ENCODE measurements around the gene HSCB.
"Not testable (repeated sequence)": the region's sequence is repeated elsewhere in the genome, so short reads cannot be mapped to it uniquely, and the experiment has no call there.

The HSCB gene

GRCh38 chr22:28741785-28742561 lies at the start of gene HSCB, which contains the start of gene CHEK2:
Gene HSCB, plus strand, starts transcription at chr22:28742039. Its CDS starts 57 bp downstream, at chr22:28742096.
Gene CHEK2, minus strand, starts transcription at chr22:28741820. Its CDS starts 7,099 bp downstream, at chr22:28734721.
- peak within 1 kb of the TSS; percentile 89 to 99 (median 98) for H3K9ac ChIP-seq (ENCODE audit: low read length in 5 of 5)
- H3K4me1 ChIP-seq (ENCODE audit: control insufficient read depth in 5 of 5, insufficient read depth in 5 of 5, low read length in 5 of 5) = peaks cover 2 to 21% (median 13%) of the 10 kb centered on the region in 5 donors
- no peaks in the 10 kb centered on the region for H3K27me3 ChIP-seq (ENCODE audit: control insufficient read depth in 5 of 5, insufficient read depth in 4 of 5, low read length in 5 of 5)
- peak within 1 kb of the TSS; percentile 99 for H3K27ac ChIP-seq (ENCODE audit: low read depth, low read length)
- peaks cover 5 to 31% (median 18%) of the 10 kb centered on the region in 5 donors for H3K36me3 ChIP-seq (ENCODE audit: control insufficient read depth in 5 of 5, insufficient read depth in 5 of 5, low read length in 5 of 5)
- H3K4me3 ChIP-seq (ENCODE audit: low read depth in 1 of 5, low read length in 5 of 5) = peak within 1 kb of the TSS; percentile 81 to 96 (median 90)
- no peaks in the 10 kb centered on the region for H3K9me3 ChIP-seq (ENCODE audit: control insufficient read depth in 5 of 5, low read length in 5 of 5)

- H3K27ac ChIP-seq (ENCODE audit: low read depth, low read length); H3K36me3 ChIP-seq (ENCODE audit: control insufficient read depth in 5 of 5, insufficient read depth in 5 of 5, low read length in 5 of 5); H3K4me3 ChIP-seq (ENCODE audit: low read depth in 1 of 5, low read length in 5 of 5); H3K9ac ChIP-seq (ENCODE audit: low read length in 5 of 5); H3K4me1 ChIP-seq (ENCODE audit: control insufficient read depth in 5 of 5, insufficient read depth in 5 of 5, low read length in 5 of 5); H3K27me3 ChIP-seq (ENCODE audit: control insufficient read depth in 5 of 5, insufficient read depth in 4 of 5, low read length in 5 of 5); H3K9me3 ChIP-seq (ENCODE audit: control insufficient read depth in 5 of 5, low read length in 5 of 5): not testable (repeated sequence)
These were observed 48.6 kb upstream of the HSCB start for GRCh38 chr22:28693041-28693760.

- Histone ChIP-seq H3K27me3 (ENCODE audit: control insufficient read depth in 5 of 5, insufficient read depth in 4 of 5, low read length in 5 of 5) (no peaks in the 10 kb centered on the region), H3K4me1 (ENCODE audit: control insufficient read depth in 5 of 5, insufficient read depth in 5 of 5, low read length in 5 of 5) (peaks cover 0 to 13% (median 7%) of the 10 kb centered on the region in 5 donors), H3K36me3 (ENCODE audit: control insufficient read depth in 5 of 5, insufficient read depth in 5 of 5, low read length in 5 of 5) (no peaks in the 10 kb centered on the region)
These were observed 38.9 kb upstream of the HSCB start for GRCh38 chr22:28702891-28703290.

GRCh38 chr22:28703436-28703835 lies 38.4 kb upstream of the HSCB start:
- Histone ChIP-seq H3K27me3 (ENCODE audit: control insufficient read depth in 5 of 5, insufficient read depth in 4 of 5, low read length in 5 of 5) (no peaks in the 10 kb centered on the region), H3K9ac (ENCODE audit: low read length in 5 of 5) (no peak overlapping the region), H3K9me3 (ENCODE audit: control insufficient read depth in 5 of 5, low read length in 5 of 5) (no peaks in the 10 kb centered on the region), H3K4me1 (ENCODE audit: control insufficient read depth in 5 of 5, insufficient read depth in 5 of 5, low read length in 5 of 5) (peaks cover 0 to 13% (median 7%) of the 10 kb centered on the region in 5 donors), H3K27ac (ENCODE audit: low read depth, low read length) (no peak overlapping the region), H3K4me3 (ENCODE audit: low read depth in 1 of 5, low read length in 5 of 5) (no peak overlapping the region), H3K36me3 (ENCODE audit: control insufficient read depth in 5 of 5, insufficient read depth in 5 of 5, low read length in 5 of 5) (no peaks in the 10 kb centered on the region)

More at GRCh38 chr22:28702891-28703290, 38.9 kb upstream of the HSCB start:
- H3K27ac ChIP-seq (ENCODE audit: low read depth, low read length) = no peak overlapping the region
- no peak overlapping the region for H3K9ac ChIP-seq (ENCODE audit: low read length in 5 of 5)
- H3K9me3 ChIP-seq (ENCODE audit: control insufficient read depth in 5 of 5, low read length in 5 of 5) = no peaks in the 10 kb centered on the region
- no peak overlapping the region for H3K4me3 ChIP-seq (ENCODE audit: low read depth in 1 of 5, low read length in 5 of 5)

- Histone ChIP-seq H3K4me1 (ENCODE audit: control insufficient read depth in 5 of 5, insufficient read depth in 5 of 5, low read length in 5 of 5) (peaks cover 1 to 19% (median 15%) of the 10 kb centered on the region in 5 donors), H3K4me3 (ENCODE audit: low read depth in 1 of 5, low read length in 5 of 5) (no peak overlapping the region), H3K27me3 (ENCODE audit: control insufficient read depth in 5 of 5, insufficient read depth in 4 of 5, low read length in 5 of 5) (no peaks in the 10 kb centered on the region), H3K27ac (ENCODE audit: low read depth, low read length) (no peak overlapping the region), H3K9ac (ENCODE audit: low read length in 5 of 5) (no peak overlapping the region), H3K36me3 (ENCODE audit: control insufficient read depth in 5 of 5, insufficient read depth in 5 of 5, low read length in 5 of 5) (no peaks in the 10 kb centered on the region), H3K9me3 (ENCODE audit: control insufficient read depth in 5 of 5, low read length in 5 of 5) (no peaks in the 10 kb centered on the region)
These were observed 35.0 kb upstream of the HSCB start for GRCh38 chr22:28706845-28707244.

- Histone ChIP-seq H3K27me3 (ENCODE audit: control insufficient read depth in 5 of 5, insufficient read depth in 4 of 5, low read length in 5 of 5) (no peaks in the 10 kb centered on the region), H3K9ac (ENCODE audit: low read length in 5 of 5) (peak overlapping the region in 3 of 5 donors; percentile 23 to 39 (median 35)), H3K27ac (ENCODE audit: low read depth, low read length) (peak overlapping the region; percentile 71), H3K36me3 (ENCODE audit: control insufficient read depth in 5 of 5, insufficient read depth in 5 of 5, low read length in 5 of 5) (no peaks in the 10 kb centered on the region), H3K9me3 (ENCODE audit: control insufficient read depth in 5 of 5, low read length in 5 of 5) (no peaks in the 10 kb centered on the region), H3K4me1 (ENCODE audit: control insufficient read depth in 5 of 5, insufficient read depth in 5 of 5, low read length in 5 of 5) (peaks cover 1 to 21% (median 11%) of the 10 kb centered on the region in 5 donors), H3K4me3 (ENCODE audit: low read depth in 1 of 5, low read length in 5 of 5) (no peak overlapping the region)
These were observed 31.7 kb upstream of the HSCB start for GRCh38 chr22:28710107-28710506.

- Histone ChIP-seq H3K27ac (ENCODE audit: low read depth, low read length) (peak overlapping the region; percentile 71), H3K9ac (ENCODE audit: low read length in 5 of 5) (peak overlapping the region in 3 of 5 donors; percentile 4 to 35 (median 23)), H3K36me3 (ENCODE audit: control insufficient read depth in 5 of 5, insufficient read depth in 5 of 5, low read length in 5 of 5) (no peaks in the 10 kb centered on the region), H3K4me3 (ENCODE audit: low read depth in 1 of 5, low read length in 5 of 5) (no peak overlapping the region), H3K27me3 (ENCODE audit: control insufficient read depth in 5 of 5, insufficient read depth in 4 of 5, low read length in 5 of 5) (no peaks in the 10 kb centered on the region), H3K4me1 (ENCODE audit: control insufficient read depth in 5 of 5, insufficient read depth in 5 of 5, low read length in 5 of 5) (peaks cover 1 to 21% (median 11%) of the 10 kb centered on the region in 5 donors), H3K9me3 (ENCODE audit: control insufficient read depth in 5 of 5, low read length in 5 of 5) (no peaks in the 10 kb centered on the region)
These were observed 31.2 kb upstream of the HSCB start for GRCh38 chr22:28710576-28711191.

GRCh38 chr22:28711341-28711740 lies 30.5 kb upstream of the HSCB start:
- H3K27ac ChIP-seq (ENCODE audit: low read depth, low read length) = peak overlapping the region; percentile 71
- peaks cover 1 to 21% (median 11%) of the 10 kb centered on the region in 5 donors for H3K4me1 ChIP-seq (ENCODE audit: control insufficient read depth in 5 of 5, insufficient read depth in 5 of 5, low read length in 5 of 5)
- no peak overlapping the region for H3K4me3 ChIP-seq (ENCODE audit: low read depth in 1 of 5, low read length in 5 of 5)
- H3K9me3 ChIP-seq (ENCODE audit: control insufficient read depth in 5 of 5, low read length in 5 of 5) = no peaks in the 10 kb centered on the region
- no peaks in the 10 kb centered on the region for H3K27me3 ChIP-seq (ENCODE audit: control insufficient read depth in 5 of 5, insufficient read depth in 4 of 5, low read length in 5 of 5)
- H3K9ac ChIP-seq (ENCODE audit: low read length in 5 of 5) = no peak overlapping the region
- no peaks in the 10 kb centered on the region for H3K36me3 ChIP-seq (ENCODE audit: control insufficient read depth in 5 of 5, insufficient read depth in 5 of 5, low read length in 5 of 5)

- Histone ChIP-seq H3K4me3 (ENCODE audit: low read depth in 1 of 5, low read length in 5 of 5) (peak overlapping the region; percentile 23 to 49 (median 31)), H3K27ac (ENCODE audit: low read depth, low read length) (peak overlapping the region; percentile 71), H3K4me1 (ENCODE audit: control insufficient read depth in 5 of 5, insufficient read depth in 5 of 5, low read length in 5 of 5) (peaks cover 1 to 21% (median 11%) of the 10 kb centered on the region in 5 donors), H3K27me3 (ENCODE audit: control insufficient read depth in 5 of 5, insufficient read depth in 4 of 5, low read length in 5 of 5) (no peaks in the 10 kb centered on the region), H3K36me3 (ENCODE audit: control insufficient read depth in 5 of 5, insufficient read depth in 5 of 5, low read length in 5 of 5) (no peaks in the 10 kb centered on the region), H3K9ac (ENCODE audit: low read length in 5 of 5) (no peak overlapping the region), H3K9me3 (ENCODE audit: control insufficient read depth in 5 of 5, low read length in 5 of 5) (no peaks in the 10 kb centered on the region)
These were observed 29.7 kb upstream of the HSCB start for GRCh38 chr22:28711820-28712777.

All from subcutaneous abdominal adipose tissue (tissue), 5 donors.